Right ventricle myocardium superior (tissue), 1 donor: ENCODE results near the gene PRRC2C. TPM values are rescaled to one million over a fixed set of nuclear protein-coding genes. Genes with fewer than 3 reads are reported as not detected.
A peak's percentile ranks its signal among the peaks of the same experiment; 100 is the strongest.
"Not testable (repeated sequence)": the region's sequence is repeated elsewhere in the genome, so short reads cannot be mapped to it uniquely, and the experiment has no call there.

ENCODE experiments used
- ATAC-seq: fragments of 200-7000 bp; cut with Tn5 transposase; one replicate; pipeline ENCODE4 v1.9.1; 2020; ENCODE audit warnings: mild to moderate bottlenecking; ENCODE audit not compliant: poor library complexity
- DNase-seq: peaks from one replicate; pipeline ENCODE4 v3.0.0-alpha.2; 2020
- intact Hi-C: fragments of 100-400 bp; cut with DNase I; formaldehyde crosslinking; loops from one replicate; pipeline ENCODE4 v1.11.2; 2022
- total RNA-seq: library from RNA; stranded (reverse); fragmentation: NEBNext Ultra II Directional; extraction: Animal tissue kit (Norgen Biotek cat#: 25700); gene quantifications from one replicate; pipeline ENCODE4 v1.2.1, GENCODE V29; 2021
- donor health status: DM: no; HTN: yes; CAD: no; lungs with severe emphysema.

PRRC2C gene
- total RNA-seq, 1 donor from 2014 or later, result 40.3 TPM

- ATAC-seq (no peak), DNase-seq (no peak)
- intact Hi-C loops, result no loop called here
These were observed 3.0 kb downstream of the PRRC2C start for GRCh38 chr1:171488190-171488929.

- ATAC-seq, result peak; percentile 28
- intact Hi-C loops, result no loop called here
- DNase-seq, result no peak
These were observed 8.7 kb downstream of the PRRC2C start for GRCh38 chr1:171494076-171494475.

DNA sequence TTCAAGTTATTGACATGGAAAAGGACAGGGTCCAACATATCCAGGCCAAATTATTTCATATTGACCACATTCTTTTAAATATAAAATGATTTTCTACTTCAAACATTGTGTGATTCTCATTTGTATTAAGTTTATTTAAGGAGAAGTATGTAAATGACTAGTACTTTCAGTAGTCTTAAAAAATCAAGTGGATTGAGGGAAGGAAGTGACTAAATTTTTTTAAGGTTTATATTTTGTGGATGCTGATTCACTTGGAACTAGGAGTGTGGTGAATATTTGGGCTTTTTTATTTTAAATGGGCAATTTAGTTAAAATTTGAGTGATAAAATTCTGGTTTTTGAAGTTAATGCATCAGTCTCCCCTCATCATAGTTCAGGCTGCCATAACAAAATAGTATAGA is 10.1 kb downstream of the PRRC2C start:
- ATAC-seq (no peak), DNase-seq (no peak)
- intact Hi-C loops, result no loop called here

GRCh38 chr1:171500304-171500703 is 15.0 kb downstream of the PRRC2C start:
- DNase-seq, result no peak
- ATAC-seq, result no peak
- intact Hi-C loops, result no loop called here

- no peak for ATAC-seq
- intact Hi-C loops, result no loop called here
- DNase-seq, result no peak
These were observed 15.5 kb downstream of the PRRC2C start for GRCh38 chr1:171500803-171501202.

DNA sequence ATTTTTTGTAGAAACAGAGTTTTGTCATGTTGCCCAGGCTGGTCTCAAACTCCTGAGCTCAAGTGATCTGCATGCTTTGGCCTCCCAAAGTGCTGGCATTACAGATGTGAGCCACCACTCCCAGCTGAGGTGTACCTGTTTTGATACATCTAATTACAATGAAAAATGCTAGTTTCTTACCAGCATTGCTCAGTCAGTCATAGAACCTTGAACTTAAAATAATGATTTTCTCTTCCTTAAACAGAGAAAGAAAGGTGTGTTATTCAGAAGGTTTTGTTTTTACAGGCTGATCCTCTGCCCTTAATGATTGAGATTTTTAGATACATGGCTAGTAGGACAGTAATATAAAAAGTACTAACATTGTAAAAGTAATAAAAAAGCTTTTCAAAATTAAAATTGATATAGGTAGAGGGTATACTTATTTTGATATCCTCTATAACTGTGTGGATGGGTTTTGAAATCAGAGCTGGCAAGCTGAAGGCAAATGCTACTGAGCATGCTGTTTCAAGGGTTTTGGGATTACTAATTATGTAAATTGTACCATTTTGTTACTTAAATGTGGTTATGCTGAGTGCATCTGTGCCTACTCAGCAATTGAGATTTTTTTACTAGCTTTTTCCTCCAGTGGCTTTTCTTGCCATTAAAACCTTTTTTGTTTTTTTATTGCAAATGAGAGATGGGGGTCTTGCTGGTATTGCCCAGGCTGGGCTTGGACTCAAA is 16.1 kb downstream of the PRRC2C start:
- ATAC-seq (no peak), DNase-seq (no peak)
- intact Hi-C loops, result no loop called here

DNA sequence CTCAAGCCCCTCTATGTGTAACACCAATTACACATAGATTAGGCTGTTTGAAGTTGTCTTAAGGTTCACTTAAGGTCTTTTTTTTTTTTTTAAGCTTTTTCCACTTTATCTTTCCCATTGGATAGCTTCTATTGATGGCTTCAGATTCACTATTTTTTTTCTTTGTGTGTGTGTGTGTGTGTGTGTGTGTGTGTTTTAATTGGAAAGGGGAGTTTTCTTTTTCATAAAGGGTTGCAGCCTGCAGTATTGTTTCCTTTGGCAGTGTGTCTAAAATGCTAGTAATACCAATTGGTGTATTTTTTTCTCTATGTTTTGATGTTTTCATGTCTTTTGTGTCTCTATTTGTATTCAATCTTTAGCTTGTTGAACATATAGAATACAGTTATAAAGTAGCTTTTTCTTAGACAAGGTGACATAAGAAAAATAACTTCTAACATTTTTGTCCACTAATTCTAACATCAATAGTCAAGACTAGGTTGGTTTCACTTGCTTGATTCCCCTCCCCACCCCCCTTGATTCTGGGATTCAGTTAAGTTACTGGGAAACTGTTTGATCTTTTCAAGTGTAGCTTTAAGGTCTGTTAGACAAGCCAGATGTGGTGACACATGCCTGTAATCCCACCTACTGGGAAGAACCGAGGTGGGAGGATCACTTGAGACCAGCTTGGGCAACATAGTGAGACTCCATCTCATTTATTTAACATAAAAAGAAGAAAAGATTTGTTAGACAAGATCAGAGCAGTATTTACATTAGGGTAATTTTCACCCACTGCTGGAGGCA is 21.4 kb downstream of the PRRC2C start:
- DNase-seq (no peak), ATAC-seq (no peak)
- intact Hi-C loops, result no loop called here

GRCh38 chr1:171507435-171507834 is 22.1 kb downstream of the PRRC2C start:
- intact Hi-C loops, result no loop called here
- ATAC-seq, result no peak

GRCh38 chr1:171509191-171509590 is 23.9 kb downstream of the PRRC2C start:
- DNase-seq (no peak), ATAC-seq (no peak)
- intact Hi-C loops, result no loop called here

More at GRCh38 chr1:171507435-171507834, 22.1 kb downstream of the PRRC2C start:
- DNase-seq, result no peak

DNA sequence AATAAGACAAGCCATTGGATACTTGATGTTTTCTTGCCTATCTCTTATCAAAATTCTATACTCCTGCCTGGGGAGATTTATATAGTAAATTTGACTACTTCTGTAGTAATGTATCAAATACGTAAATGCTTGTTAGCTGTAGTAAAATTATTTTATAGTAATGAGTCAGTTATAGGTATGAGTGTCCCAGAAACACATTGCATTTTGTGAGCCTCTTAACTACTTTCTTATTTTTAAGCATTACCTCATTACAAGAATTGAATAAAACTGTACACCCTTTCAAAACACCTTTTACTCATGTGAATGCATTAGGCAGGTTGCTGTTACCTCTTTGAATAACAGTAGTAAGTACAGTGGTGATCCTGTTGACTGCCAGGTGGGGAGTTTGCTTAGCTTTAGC is 28.4 kb downstream of the PRRC2C start:
- intact Hi-C loops, result no loop called here
- no peak for ATAC-seq

DNA sequence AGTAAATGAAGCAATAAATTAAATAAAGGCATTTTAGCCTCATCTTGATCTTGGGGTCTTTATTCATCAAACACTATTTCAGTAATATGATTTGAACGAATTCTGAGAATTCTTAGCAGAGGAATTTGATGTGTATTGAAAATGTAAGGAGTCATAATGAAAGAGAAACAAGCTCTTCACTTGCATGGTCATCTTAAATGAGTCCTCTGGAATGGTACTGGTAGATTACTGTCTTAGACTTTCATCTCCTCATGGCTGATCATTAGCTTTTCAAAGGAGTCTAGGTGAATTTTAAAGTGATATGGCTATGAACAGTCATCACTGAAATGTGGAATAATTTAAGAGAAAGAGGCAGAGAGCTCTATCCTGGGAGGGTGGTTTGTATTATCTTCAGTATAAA is 30.0 kb downstream of the PRRC2C start:
- ATAC-seq (no peak), DNase-seq (no peak)
- intact Hi-C loops, result no loop called here

More for the DNA sequence above, 28.4 kb downstream of the PRRC2C start:
- DNase-seq, result no peak

- DNase-seq (no peak), ATAC-seq (no peak)
- intact Hi-C loops, result no loop called here
These were observed 30.4 kb downstream of the PRRC2C start for GRCh38 chr1:171515741-171516140.

GRCh38 chr1:171521567-171521966 is 36.2 kb downstream of the PRRC2C start:
- ATAC-seq (no peak), DNase-seq (no peak)
- intact Hi-C loops, result no loop called here

GRCh38 chr1:171530676-171531075 is 45.3 kb downstream of the PRRC2C start:
- ATAC-seq, result no peak
- no peak for DNase-seq
- intact Hi-C loops, result loop anchor here (5.0 kb wide), 1 partner anchor 47 kb away; no protein-coding TSS in a partner anchor

DNA sequence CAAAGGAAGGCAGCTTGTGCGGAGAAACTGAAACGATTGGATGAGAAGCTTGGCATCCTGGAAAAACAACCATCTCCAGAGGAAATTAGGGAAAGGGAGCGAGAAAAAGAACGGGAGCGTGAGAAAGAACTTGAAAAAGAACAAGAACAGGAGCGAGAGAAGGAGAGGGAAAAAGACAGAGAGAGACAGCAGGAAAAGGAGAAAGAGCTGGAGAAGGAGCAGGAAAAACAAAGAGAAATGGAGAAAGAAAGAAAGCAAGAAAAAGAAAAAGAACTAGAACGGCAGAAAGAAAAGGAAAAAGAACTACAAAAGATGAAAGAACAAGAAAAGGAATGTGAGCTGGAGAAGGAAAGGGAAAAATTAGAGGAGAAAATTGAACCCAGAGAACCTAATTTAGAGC is 47.2 kb downstream of the PRRC2C start:
- no peak for ATAC-seq
- intact Hi-C loops, result loop anchor here (5.0 kb wide), 1 partner anchor 45 kb away; no protein-coding TSS in a partner anchor
- no peak for DNase-seq

- no peak for ATAC-seq
These were observed 60.2 kb downstream of the PRRC2C start for GRCh38 chr1:171545523-171545922.

DNA sequence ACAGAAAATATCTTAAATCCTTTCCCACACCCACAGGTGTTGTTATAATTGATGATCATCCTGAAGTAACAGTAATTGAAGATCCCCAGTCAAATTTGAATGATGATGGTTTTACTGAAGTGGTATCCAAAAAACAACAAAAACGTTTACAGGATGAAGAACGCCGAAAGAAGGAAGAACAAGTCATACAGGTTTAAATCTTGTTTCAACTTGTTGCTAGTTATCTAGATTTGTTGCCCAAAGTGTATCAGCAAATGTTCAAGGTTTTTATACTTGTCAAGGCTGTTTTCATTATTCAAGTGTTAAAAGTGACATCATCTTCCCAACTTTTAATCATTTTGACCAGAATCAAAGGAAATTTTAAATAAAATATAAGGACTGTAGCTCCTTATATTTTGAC is 64.7 kb downstream of the PRRC2C start:
- DNase-seq, result no peak
- ATAC-seq, result no peak
- intact Hi-C loops, result no loop called here

More at GRCh38 chr1:171545523-171545922, 60.2 kb downstream of the PRRC2C start:
- intact Hi-C loops, result no loop called here
- no peak for DNase-seq

DNA sequence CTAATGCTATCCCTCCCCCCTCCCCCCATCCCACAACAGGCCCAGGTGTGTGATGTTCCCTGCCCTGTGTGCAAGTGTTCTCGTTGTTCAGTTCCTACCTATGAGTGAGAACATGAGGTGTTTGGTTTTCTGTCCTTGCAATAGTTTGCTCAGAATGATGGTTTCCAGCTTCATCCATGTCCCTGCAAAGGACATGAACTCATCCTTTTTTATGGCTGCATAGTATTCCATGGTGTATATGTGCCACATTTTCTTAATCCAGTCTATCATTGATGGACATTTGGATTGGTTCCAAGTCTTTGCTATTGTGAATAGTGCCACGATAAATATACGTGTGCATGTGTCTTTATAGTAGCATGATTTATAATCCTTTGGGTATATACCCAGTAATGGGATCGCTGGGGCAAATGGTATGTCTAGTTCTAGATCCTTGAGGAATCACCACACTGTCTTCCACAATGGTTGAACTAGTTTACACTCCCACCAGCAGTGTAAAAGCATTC is 65.3 kb downstream of the PRRC2C start:
- DNase-seq, intact Hi-C loops, ATAC-seq: not testable (repeated sequence)

GRCh38 chr1:171553960-171554359 is 68.6 kb downstream of the PRRC2C start:
- DNase-seq, ATAC-seq, intact Hi-C loops: not testable (repeated sequence)
